ENCODE results near the gene PDCD10. TPM values are rescaled to one million over a fixed set of nuclear protein-coding genes. Genes with fewer than 3 reads are reported as not detected.

The PDCD10 gene
- total RNA-seq, 1 donor from 2014 or later, result 117 TPM

DNA sequence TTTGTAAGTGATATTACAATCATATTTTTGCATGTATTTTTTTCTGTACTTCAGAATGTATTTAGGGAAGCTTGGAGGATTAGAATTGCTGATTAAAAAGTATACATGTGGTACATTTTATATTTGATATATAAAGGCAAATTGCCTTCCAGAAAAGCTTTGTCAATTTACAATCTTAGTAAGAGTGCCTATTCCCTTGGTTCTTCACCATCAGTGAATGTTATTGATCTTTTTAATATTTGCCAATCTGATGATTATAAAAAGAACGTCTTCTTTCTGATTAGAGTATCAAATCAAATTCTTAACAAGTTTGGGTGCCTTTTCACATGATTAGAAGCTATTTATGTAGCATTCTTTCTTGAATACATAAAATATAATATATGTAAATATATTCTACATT is 90.1 kb downstream of the PDCD10 start:
- no peaks in the 10 kb centered on the region for H3K27me3 ChIP-seq
- TF ChIP-seq, protein P1, sequence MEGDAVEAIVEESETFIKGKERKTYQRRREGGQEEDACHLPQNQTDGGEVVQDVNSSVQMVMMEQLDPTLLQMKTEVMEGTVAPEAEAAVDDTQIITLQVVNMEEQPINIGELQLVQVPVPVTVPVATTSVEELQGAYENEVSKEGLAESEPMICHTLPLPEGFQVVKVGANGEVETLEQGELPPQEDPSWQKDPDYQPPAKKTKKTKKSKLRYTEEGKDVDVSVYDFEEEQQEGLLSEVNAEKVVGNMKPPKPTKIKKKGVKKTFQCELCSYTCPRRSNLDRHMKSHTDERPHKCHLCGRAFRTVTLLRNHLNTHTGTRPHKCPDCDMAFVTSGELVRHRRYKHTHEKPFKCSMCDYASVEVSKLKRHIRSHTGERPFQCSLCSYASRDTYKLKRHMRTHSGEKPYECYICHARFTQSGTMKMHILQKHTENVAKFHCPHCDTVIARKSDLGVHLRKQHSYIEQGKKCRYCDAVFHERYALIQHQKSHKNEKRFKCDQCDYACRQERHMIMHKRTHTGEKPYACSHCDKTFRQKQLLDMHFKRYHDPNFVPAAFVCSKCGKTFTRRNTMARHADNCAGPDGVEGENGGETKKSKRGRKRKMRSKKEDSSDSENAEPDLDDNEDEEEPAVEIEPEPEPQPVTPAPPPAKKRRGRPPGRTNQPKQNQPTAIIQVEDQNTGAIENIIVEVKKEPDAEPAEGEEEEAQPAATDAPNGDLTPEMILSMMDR (IDR thresholded peaks at IDR 0.05), result no peak
- TF ChIP-seq EZH2phosphoT487 (IDR thresholded peaks at IDR 0.05), result no peak
- no peak for TF ChIP-seq EZH2 (IDR thresholded peaks at IDR 0.05)
- no peaks in the 10 kb centered on the region for H3K79me2 ChIP-seq (ENCODE audit: low read depth)
- H3F3A ChIP-seq (ENCODE audit: low read depth), result no peaks in the 10 kb centered on the region
- no peak overlapping the region for H3K4me3 ChIP-seq
- H3K27ac ChIP-seq, result no peak overlapping the region
- no peak overlapping the region for H2AFZ ChIP-seq (replicated peaks)
- Mint-ChIP-seq H3K36me3 (peaks cover 10% of the 10 kb centered on the region), H3K27ac (no peak overlapping the region), H3K4me3 (no peak overlapping the region), H3K9me3 (peaks cover 14% of the 10 kb centered on the region), H3K27me3 (ENCODE audit: insufficient read depth, low read depth) (no peaks in the 10 kb centered on the region), H3K4me1 (no peaks in the 10 kb centered on the region)
- no peaks in the 10 kb centered on the region for H3K9me3 ChIP-seq (ENCODE audit: low read depth)
- peaks cover 4% of the 10 kb centered on the region for H3K36me3 ChIP-seq
- no peaks in the 10 kb centered on the region for H4K20me1 ChIP-seq (ENCODE audit: low read depth)
- no peak overlapping the region for H3K9ac ChIP-seq
- no peak overlapping the region for H3K4me2 ChIP-seq
- DNase-seq (ENCODE audit: low spot score), result no peak
- H3K4me1 ChIP-seq, result no peaks in the 10 kb centered on the region

Small RNA genes lying within 50 kb of the gene (small RNA-seq; reads per million reads assigned to genes)
- not detected for gene HMGN1P8

Other genes with a start within 250 kb of the PDCD10 start
- gene WDR49, start 81.0 kb downstream of the PDCD10 start, total RNA-seq (ENCODE audit: low replicate concordance), result 0.25 TPM in 1 of 2 replicates, not detected in the other
- gene SERPINI1, start 829 bp upstream of the PDCD10 start, total RNA-seq (ENCODE audit: low replicate concordance), result 8.9 and 9.0 TPM in 2 replicates

Data from neural progenitor cell (in vitro differentiated cells).